Heart left ventricle (tissue), 13 donors: ENCODE data around the gene ARHGAP8.

ENCODE experiments used
- CTCF ChIP-seq, 12 donors: fragments of 200-600 bp; sonication (generic) in 4 of 12; IDR thresholded peaks; one replicate each; pipeline versions ENCODE4 v1.5.0 to v1.8.0; 2018 to 2022; ENCODE audit warnings: antibody characterized with exemption in 12 of 12, mild to moderate bottlenecking in 5 of 12
- POLR2A ChIP-seq, 2 donors: fragments of 450-650 bp; IDR thresholded peaks; one replicate each; pipeline ENCODE4 v1.6.1; 2017; ENCODE audit warnings: antibody characterized with exemption in 2 of 2, mild to moderate bottlenecking in 2 of 2, moderate library complexity in 2 of 2
- donor health status: ischemic (EF 13 %, LVEDD 7.1; RV severe dilation, severe dysfunction).
- donor health status: DM: no; HTN: yes; CAD: no.
- donor health status: DM: no; HTN: no; CAD: no.
- donor health status: ischemic (EF 25% LVEDD 6.9; RV normal size, moderate dysfunction).
- donor health status: ischemic (EF 25% LVEDD 5.7; RV mildly dilated, moderate dysfunction).
- donor health status: ischemic (EF 35%, LVEDD 5.7; RV mildly dilated, moderate dysfunction).
- donor health status: nonischemic (EF 11% LVEDD 7.7; RV severe dilation, severe dysfunction).
- donor health status: DM: yes; HTN: yes; CAD: no.
- donor health status: PGD.
- donor health status: ischemic (EF 29% LVEDD 5.4; RV normal size, mild dysfunction).
- donor health status: nonischemic (EF 23%, LVEDD 6.1; RV moderate dilation, normal function).

GRCh38 chr22:44732661-44733060 lies 19.7 kb upstream of the ARHGAP8 start:
- TF ChIP-seq CTCF (IDR thresholded peaks at IDR 0.05) (no peak), POLR2A (IDR thresholded peaks at IDR 0.05) (no peak)
